ENCODE data around the gene MB21D2.
"Not testable (repeated sequence)": the region's sequence is repeated elsewhere in the genome, so short reads cannot be mapped to it uniquely, and the experiment has no call there.

The MB21D2 gene

DNA sequence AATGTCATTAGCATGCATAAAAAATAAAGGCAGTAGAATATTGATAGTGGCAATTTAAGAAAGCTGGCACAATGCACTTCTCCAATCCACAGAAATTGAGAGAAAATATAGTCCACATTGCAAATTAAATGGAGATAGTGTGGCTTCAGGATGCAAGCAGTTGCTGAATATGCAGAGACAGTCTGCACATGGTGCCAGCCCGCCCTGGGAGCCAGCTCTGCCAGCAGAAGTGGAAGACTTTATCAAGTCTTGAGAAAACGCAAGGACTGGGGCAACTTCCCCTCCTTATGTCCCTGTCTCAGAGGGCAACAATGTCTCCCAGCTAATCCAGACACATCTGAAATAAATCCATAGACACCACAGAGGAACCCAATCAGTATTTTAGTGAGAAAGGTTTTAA is 57.2 kb downstream of the MB21D2 start:
- DNase-seq (ENCODE audit: low read depth) = no peak

DNA sequence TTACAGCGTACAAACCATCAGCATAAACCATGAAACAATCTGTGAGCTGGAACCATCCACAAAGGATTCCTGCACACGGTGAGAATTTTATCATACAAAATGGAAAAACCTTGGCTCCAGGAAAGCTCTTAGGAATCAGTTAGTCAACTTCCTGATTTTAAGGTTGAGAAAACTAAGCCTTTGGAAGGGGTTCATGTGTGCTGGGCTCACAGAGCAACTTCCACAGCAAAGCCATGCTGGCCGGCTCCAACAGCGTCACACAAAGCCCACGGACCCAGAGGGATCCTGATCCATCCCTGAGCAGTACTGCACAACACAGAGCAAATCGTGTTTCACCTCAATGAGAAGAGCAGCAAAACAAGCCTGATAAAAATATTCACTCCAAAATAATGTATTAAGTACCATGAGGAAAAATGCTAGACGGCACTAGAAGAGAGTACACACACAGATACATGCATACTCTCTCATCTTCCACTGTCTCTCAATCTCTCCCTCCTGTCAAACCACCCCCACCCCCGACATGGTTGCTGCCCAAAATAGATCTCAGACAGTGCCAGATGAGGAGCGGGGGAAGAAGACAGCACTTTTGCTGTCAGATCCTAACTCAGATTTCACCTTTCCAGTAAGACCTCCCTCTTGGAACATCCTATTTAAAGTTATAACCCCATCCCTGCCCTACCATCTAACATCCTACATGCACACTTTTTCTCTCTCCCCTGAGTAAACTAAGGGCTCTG is 58.6 kb downstream of the MB21D2 start:
- DNase-seq (ENCODE audit: low read depth) = no peak

DNA sequence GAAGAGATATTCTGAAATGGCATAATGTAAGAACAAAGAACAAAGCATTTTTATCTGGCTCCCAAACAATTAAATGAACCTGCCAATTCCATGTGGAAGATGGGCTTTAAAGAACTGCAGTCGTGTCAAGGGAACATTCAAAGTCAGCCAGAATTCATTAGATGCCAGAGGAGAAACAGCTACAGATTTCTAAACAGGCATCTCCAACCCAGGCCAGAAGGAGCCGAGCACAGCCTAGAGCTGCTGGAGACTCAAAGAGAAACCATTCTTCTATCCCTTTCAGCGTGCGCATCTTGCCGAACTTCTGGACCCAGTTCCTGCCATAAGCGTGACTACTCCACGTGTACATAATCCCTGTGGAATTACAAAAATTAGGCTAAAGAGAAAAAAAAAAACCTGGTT is 60.4 kb downstream of the MB21D2 start:
- DNase-seq (ENCODE audit: low read depth) = no peak

DNA sequence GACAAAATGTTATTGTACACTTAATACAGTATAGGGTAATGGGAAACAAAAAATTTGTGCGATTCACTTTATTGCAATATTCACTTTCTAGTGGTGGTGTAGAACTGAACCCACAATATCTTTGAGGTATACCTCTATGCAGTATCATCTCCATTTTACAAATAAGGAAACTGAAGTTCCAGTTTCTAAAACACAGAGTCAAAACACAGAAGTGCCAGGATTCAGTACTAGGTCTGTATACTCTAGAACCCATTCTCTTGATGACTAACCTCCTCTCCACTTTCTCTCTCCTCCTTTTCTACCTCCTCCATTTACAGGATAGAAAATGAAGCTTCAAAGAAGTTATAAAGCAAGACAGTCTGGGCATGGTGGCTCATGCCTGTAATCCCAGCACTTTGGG is 62.2 kb downstream of the MB21D2 start:
- no peak for DNase-seq (ENCODE audit: low read depth)

DNA sequence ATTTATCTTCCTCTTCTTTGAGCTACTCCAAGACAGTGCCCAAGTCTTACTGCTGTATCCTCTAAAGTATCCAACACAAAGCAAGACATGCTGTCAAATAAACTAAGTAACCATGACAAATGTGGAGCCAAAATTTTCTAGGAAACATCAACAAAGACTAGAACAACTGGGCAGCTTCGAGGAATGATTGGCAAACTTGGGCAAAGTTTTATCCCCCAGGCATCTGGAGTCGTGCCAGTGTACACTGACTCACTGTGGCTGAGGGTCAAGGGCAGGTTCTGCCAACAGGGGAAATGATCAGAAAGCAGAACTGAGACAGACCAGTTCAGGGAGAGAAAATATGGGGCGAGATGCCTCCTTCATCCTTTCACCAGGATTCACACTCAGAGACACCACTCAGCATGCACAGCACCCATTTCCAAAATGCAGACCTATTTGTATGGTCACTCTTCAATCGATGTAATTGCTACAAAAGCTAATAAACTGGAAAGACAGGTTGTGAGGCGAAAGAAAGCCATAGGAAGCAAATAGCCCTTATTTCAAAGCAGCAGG is 65.8 kb downstream of the MB21D2 start:
- DNase-seq (ENCODE audit: low read depth) = no peak

DNA sequence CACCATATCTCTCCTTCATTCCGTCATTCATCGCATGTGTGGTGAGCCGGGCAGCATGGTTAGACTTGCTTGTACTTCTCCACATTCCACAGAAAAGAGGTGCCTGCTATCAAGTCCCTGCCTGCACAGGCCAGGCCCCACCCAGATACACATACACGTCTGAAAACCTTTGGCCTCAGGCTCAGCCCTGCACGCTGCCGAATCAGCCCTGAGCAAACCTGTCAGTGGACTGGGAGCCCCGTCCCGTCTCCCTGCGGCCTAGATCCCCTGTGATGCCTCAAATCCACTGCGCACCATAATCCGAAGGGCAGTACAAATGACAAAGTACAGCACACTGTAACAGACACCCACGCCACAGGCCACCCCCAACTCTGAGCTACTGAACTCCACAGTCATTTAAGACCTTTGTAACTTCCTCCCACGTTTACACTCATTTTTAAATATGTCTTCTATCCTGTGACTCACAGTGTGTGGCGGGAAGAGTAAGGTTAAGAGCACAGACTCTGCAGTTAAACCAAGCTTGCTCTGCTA is 67.1 kb downstream of the MB21D2 start:
- DNase-seq (ENCODE audit: low read depth) = no peak

DNA sequence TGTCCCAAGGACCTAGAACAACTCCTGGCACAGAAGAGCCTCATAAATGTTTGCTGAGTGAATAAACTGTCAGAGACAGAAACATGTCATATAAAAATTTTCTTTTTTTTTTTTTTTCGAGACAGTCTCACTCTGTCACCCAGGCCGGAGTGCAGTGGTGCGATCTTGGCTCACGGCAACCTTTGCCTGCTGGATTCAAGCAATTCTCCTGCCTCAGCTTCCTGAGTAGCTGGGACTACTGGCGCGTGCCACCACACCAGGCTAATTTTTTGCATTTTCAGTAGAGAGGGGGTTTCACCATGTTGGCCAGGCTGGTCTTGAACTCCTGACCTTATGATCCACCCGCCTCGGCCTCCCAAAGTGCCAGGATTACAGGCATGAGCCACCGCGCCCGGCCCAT is 67.8 kb downstream of the MB21D2 start:
- DNase-seq (ENCODE audit: low read depth) = not testable (repeated sequence)

DNA sequence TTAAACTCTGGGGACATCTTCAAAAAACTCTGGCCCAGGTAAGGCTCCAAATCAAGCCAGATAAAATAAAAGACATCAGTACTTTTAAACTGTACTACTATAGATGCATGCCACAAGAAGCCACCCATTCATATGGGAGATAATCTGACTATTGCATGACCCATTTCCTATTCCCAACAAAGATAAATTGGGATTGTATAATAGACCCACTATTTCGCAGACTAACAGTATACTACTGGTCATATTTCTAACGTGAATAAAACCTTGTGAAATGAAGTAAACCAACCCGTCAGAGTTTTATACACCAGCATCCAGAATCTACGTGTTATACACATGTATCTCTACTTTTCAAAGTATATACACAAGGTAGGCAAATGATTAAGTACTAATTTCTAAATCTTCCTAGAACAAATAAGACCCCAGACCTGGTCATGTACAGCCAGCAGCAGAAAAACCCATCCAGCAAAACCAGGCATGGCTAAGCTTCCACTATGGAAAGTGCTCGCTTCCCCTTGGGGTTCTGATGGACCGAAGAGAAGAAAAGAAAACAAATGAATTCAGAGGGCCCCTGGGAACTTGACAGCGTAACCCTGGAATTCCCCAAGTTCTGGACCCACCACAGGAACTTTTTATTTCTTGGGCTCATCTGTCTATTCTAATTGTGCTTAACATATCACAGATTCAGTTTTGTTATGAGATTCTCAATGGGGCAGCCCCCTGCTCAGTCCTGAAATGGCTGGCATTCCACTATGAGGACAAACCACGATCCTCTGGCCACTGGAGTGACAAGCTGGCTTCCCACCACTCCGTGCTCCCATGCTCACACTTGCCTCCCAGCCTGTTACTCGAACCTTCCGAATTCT is 69.1 kb downstream of the MB21D2 start:
- DNase-seq (ENCODE audit: low read depth) = no peak

DNA sequence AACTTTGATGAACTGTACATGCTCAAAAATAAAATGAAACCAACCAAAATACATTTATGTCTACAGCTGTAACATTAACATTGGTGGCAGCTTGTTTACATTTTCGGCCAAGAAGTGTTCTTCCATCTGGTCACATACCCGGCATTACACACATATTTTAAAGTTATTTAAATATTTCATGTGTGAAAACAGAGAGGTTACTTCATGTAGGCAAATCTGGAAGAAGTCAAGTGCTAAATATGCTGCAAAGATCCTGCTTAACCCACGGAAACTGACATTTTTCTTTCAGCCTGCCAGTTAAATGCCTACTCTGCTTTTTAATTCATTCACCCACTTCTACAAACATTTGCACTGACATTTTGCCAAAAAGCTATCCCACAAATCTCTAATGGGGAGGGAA is 69.7 kb downstream of the MB21D2 start:
- no peak for DNase-seq (ENCODE audit: low read depth)

DNA sequence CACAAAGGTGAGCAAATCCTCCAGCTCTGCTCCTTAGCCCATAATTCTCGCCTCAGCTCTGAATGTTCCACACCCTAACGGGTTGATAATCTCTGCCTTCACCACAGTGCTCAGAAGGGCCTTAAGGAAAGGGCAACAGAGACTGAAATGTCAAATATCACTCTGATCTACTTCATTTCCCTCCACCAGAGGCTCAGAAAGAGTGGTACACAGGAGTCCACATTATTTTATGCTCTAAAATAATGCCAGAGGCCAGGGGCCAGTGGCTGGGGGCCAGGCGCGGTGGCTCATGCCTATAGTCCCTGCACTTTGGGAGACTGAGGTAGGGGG is 72.2 kb downstream of the MB21D2 start:
- DNase-seq (ENCODE audit: low read depth) = no peak

DNA sequence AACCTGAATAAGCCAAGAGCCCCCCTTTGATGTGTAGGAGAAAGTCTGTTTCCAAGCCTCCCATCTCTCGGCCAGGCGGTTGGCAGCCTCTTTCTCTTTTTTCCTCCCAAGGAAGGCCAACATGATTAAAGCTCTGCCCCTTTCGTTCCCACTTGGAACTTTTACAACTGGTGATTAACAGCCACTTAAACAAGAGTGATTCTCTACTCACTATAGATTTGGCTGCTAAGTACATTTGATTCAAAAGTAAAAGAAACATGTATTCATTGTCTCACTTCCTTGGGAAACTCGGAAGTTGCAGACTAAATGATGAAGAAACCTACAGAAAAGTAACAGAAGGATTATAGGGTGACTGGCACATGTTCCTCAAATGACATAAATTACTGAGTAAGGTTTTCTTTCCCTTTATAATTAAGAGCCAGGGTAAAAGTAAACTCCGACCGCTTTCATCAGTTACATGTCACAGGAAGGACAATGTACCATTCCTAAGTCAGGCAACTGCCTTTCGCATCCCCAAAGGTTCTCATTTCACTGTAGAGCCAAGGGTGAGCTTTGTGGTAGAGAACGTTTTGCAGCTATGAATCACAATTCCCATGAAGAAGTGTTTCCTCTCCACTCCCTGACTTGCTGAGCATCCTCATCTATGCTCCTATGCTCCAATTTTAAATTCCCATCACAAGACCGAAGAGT is 72.7 kb downstream of the MB21D2 start:
- DNase-seq (ENCODE audit: low read depth) = no peak

DNA sequence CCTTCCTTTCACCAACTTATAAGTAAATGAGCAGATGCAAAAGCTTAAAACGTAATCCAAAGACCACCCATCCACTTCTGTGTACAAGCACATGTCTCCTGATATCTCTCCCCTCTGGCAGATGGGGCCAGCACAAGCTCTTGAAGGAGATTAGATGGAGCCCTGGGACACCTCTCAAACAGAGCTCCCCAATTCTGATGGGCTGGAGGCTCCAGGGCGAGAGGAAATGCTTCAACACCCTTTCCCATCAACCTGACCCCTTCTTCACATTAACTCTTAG is 73.2 kb downstream of the MB21D2 start:
- no peak for DNase-seq (ENCODE audit: low read depth)

DNA sequence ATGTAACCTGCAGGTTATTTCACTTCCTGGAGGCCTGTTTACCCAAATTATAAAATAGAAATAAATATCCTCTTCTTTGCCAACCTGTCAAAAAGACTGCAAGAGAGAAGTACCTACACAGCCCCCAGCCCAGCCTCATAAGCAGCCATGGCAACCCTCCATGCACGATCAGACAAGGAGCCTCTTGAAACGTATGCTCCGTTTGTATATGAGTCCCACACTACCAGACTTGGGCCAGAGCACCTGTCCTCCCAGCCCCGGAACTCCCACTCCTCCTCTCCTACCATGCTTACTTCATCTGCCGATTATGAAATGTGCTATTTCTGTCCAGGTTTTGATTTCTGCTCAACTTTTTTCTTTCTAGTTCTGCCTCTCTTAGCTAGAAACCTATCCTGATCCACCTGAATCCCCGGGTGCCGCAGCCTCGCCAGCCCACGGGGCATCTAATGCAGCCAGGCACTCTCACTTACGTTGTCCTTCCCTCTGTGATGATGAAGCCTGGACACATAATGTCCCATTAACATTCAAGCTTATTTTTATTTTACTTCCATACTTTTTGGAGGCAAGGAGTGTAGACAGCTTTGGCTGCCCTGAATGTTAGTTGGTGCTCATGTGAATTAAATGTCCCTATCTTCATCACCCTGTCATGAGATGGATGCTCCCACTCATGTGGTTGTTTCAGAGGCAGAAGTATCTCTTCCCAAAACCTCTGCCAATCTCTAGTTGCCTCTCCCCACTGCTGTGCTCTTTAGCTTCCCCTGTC is 73.8 kb downstream of the MB21D2 start:
- no peak for DNase-seq (ENCODE audit: low read depth)

DNA sequence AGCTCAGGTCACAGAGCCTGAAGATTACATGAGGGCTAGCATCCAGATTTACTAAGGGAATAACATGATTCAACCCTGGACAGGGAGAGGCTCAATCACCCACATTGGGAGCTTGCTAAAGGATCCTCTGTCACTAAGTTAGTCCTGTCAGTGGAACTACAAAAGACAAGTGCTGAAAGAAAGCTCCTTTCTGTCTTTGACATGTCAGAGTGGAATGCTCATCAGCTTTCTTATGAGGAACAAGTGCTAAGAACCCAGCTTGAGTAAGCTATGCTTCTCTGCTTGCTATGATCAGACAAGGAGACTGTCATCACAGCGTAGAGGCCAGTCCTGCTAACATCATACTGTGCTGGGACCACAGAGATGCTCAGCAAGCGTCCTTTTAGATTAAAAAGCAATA is 74.5 kb downstream of the MB21D2 start:
- DNase-seq (ENCODE audit: low read depth) = no peak

DNA sequence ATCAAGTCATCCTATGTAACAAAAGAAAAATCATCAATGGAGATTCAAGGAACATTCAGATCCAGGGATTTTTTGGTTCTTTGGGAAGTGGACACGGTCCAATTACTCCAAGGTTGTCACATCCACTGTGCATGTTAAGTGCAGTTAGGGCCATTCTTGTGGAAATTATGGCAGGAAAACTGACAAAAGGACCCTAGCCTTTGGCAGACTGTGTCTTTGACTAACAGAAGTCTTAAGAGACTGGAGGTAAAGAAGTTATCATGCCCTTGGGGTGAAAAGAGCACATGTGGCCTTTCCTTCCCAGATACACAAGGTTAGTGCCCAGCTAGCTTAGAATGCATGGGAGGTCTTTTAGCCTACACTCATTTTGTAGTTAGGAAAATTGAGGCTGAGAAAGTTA is 74.9 kb downstream of the MB21D2 start:
- no peak for DNase-seq (ENCODE audit: low read depth)

DNA sequence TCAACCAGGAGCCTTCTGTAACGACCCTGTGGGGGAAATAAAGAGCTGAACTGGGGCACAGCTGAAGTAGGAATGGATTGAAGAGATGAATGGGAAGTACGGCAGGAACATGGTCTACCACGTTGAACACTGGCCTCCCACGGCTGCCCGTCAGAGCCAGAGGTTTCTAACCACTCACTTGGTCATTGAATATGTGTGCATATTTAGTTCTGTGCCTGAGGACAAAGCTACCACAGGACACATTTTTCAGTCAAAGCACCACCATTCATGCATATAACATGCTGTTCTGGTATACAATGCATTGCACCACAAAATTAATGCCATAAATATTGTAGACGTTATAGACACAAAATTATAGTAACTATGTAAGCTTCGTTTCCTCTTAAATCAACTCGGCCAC is 75.5 kb downstream of the MB21D2 start:
- no peak for DNase-seq (ENCODE audit: low read depth)

DNA sequence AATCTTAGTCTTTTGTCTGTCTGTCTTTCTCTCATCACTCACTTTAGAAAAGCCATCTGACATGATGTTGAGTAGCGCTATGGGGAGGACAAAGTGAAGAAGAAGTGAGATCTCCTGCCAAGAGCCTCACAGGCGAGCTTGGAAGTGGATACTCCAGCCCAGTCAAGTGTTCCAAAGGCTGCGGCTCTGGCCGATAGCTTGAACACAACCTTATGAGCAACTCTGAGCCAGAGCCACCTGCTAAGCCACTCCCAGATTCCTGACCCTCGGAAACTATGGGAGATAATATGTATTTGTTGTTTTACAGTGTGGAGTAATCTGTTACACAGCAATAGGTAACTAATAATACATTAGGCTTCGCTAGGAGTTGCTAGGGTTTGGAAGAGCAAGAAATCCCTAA is 76.2 kb downstream of the MB21D2 start:
- no peak for DNase-seq (ENCODE audit: low read depth)

DNA sequence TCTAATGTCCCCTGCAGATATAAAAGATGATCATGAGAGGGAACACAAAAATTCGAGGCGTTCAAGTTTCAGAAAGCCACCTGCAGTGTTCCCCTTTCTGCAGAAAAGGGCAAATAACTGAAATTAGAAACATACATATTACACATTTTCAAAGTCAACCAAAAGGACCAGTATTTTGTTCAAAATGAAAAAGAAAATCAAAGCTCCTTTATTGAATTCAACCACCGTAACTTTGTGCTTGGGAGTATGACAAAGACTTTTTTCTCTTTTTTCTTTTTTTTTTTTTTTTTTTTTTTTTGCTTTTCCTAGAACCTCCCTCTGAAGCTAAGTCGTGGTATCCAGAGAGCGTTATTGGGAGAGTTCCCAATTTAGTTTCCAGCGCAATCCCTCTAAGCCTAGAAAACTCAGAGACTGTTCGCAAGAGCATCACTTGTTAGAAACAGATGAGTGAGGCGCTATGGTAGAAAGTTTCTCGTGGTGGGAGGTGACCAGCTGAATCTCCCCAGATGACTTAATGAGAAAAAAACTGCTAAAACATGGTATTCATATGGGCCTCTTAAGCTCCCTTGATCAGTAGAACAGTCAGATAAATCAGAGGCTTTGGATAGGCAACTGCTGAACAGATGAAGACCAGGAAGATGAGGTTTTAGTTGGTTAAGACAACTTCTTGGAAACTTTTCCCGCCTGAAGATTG is 77.4 kb downstream of the MB21D2 start:
- no peak for DNase-seq (ENCODE audit: low read depth)

DNA sequence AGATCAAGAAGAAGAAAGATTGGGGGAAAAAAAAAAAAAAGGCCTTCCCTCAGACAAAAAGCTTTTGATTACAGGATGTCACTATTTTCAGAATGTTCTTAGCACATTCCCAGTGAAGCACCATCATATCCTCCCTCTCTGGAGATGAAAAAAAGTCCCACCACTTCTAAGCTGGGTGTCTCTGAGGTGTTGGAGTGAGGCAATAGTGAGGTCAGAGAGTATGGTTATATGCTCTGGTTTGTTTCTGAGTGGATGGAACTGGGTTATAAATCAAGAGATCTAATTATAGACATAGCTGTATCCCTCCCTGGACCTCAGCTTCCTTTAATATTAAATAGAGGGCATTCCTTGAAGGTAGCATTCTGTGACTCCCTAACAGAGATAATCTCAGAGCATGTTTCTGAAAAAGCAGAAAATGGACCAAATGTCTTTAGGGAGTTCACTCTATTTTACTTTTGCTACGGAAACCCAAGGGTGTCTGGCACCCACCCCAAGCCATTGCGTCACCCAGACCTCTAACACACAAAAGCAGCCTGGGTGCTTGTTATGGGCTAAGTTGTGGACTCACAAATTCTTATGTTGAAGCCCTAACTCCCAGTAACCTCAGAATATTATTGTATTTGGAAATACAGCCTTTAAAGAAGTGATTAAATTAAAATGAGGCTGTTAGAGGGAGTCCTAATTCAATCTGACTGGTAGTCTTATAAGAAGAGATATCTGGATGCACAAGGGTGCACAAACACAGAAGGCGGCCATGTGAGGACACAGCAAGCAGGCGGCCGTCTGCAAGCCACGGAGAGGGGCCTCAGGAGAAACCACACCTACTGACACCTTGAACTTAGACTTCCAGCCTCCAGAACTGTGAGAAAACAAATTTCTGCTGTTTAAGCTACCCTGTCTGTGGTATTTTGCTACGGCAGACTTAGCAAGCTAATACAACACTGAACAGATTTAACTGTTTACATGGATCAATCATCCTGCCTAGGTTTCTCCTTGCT is 81.5 kb downstream of the MB21D2 start:
- DNase-seq (ENCODE audit: low read depth) = no peak

DNA sequence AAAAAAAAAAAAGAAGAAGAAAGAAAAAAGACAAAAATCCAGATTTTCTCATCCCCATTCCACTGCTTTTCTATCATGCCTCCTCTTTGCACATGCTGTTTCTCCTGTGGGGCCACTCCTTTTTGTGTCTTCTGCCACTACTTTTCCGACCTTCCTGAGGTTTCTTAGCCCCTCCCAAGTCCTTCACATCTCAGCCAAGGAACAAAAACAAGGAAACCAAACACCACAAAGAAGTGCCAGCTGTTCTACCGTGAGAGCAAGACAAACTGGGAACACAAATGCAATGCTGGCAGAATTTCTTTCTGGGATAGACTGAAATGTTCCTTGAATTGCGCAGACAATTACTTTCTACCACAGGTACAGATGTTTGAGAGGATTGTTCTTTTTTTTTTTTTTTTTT is 83.2 kb downstream of the MB21D2 start:
- DNase-seq (ENCODE audit: low read depth) = no peak
